Activated naive CD4-positive, alpha-beta T cell treated with anti-CD3 and anti-CD28 coated beads for 36 hours (primary cell): ENCODE data around the gene MT1A. TPM values are rescaled to one million over a fixed set of nuclear protein-coding genes. Genes with fewer than 3 reads are reported as not detected.

ENCODE experiments used
- CTCF ChIA-PET: fragments of 350-600 bp; sonication (Branson Sonifier 250); formaldehyde crosslinking; loops from one replicate; lab custom pipeline; 2021; ENCODE audit warnings: antibody characterized with exemption; lab: Charles Lee
- DNase-seq: peaks from one replicate; pipeline ENCODE4 v3.0.0-alpha.2; 2020
- H3K27ac Mint-ChIP-seq: one replicate; pipeline ENCODE4 v1.8.0; 2021; ENCODE audit warnings: mild to moderate bottlenecking, mixed read lengths
- H3K27me3 Mint-ChIP-seq: one replicate; pipeline ENCODE4 v1.8.0; 2021; ENCODE audit warnings: low read depth, mixed read lengths
- H3K36me3 Mint-ChIP-seq: one replicate; pipeline ENCODE4 v1.8.0; 2021; ENCODE audit warnings: low read depth, mixed read lengths
- H3K4me1 Mint-ChIP-seq: one replicate; pipeline ENCODE4 v1.8.0; 2021; ENCODE audit warnings: low read depth, mixed read lengths
- H3K4me3 Mint-ChIP-seq: one replicate; pipeline ENCODE4 v1.8.0; 2021; ENCODE audit warnings: mild to moderate bottlenecking, moderate library complexity, mixed read lengths
- H3K9me3 Mint-ChIP-seq: one replicate; pipeline ENCODE4 v1.8.0; 2021; ENCODE audit warnings: mixed read lengths
- intact Hi-C: fragments of 100-400 bp; cut with micrococcal nuclease; formaldehyde crosslinking; loops from one replicate; pipeline ENCODE4 v1.15.1; 2023
- total RNA-seq, 2 experiments: library from RNA; stranded (reverse); gene quantifications; one replicate each; pipeline ENCODE4 v1.2.3, GENCODE V29; 2021

MT1A gene
- total RNA-seq, 2 experiments from 2014 or later: not detected

DNA sequence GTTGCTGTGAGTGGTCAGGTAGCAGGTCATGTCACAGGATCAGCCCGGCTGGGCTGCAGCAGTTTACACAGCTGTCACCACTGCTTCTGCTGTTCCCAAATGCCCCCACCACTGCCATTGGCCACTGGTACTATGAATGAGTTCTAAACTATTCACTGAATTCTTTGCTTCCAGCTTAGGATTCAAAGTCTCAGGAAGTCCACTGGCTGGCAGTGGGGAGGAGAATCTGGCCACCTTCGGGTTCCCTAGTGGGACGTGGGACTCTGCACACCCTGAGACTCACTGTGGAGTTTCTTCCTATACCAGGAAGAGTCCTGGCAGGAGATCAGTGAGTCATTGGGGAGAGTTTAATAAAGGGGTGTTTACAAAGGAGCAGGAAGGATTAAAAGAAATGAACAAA, 50.7 kb downstream of the MT1A start:
- Mint-ChIP-seq H3K4me3 (no peak overlapping the region), H3K36me3 (peaks cover 6% of the 10 kb centered on the region), H3K27me3 (no peaks in the 10 kb centered on the region), H3K9me3 (peaks cover 3% of the 10 kb centered on the region), H3K4me1 (peaks cover 2% of the 10 kb centered on the region), H3K27ac (no peak overlapping the region)
- CTCF ChIA-PET: interaction anchor here (0.6 to 1.6 kb wide), 3 partner anchors 12 to 18 kb away, joined by 3 to 6 read pairs (median 4); no protein-coding TSS in a partner anchor
- intact Hi-C loops: no loop called here
- no peak for DNase-seq

Other genes with a start within 250 kb of the MT1A start
- gene AMFR, start 213.1 kb upstream of the MT1A start, total RNA-seq: 10 to 100 TPM; 26.7 to 33.0 TPM
- 100 to 1,000 TPM; 324 to 330 TPM for gene NUDT21, start 187.3 kb upstream of the MT1A start, total RNA-seq
- 10 to 100 TPM; 48.5 to 50.6 TPM for gene OGFOD1, start 187.1 kb upstream of the MT1A start, total RNA-seq
- 10 to 100 TPM; 18.0 to 19.2 TPM for gene BBS2, start 118.6 kb upstream of the MT1A start, total RNA-seq
- gene MT4, start 73.6 kb upstream of the MT1A start, total RNA-seq: not detected
- gene MT3, start 49.1 kb upstream of the MT1A start, total RNA-seq: 1 to 10 TPM in 1 of 2 experiments, under 1 TPM in 1; 0.64 to 1.6 TPM
- gene MT2A, start 30.1 kb upstream of the MT1A start, total RNA-seq: 100 to 1,000 TPM in 1 of 2 experiments, 10 to 100 TPM in 1; 95.7 to 130 TPM
- gene MT1E, start 12.9 kb upstream of the MT1A start, total RNA-seq: 10 to 100 TPM; 12.2 to 12.4 TPM
- not detected for gene MT1M, start 6.0 kb upstream of the MT1A start, total RNA-seq
- gene MT1B, start 13.2 kb downstream of the MT1A start, total RNA-seq: not detected
- gene MT1F, start 19.3 kb downstream of the MT1A start, total RNA-seq: 1 to 10 TPM; 5.4 to 6.4 TPM
- 10 to 100 TPM; 22.4 to 23.8 TPM for gene MT1G, start 29.4 kb downstream of the MT1A start, total RNA-seq
- 1 to 10 TPM; 5.4 to 7.4 TPM for gene MT1H, start 31.1 kb downstream of the MT1A start, total RNA-seq
- gene MT1X, start 43.8 kb downstream of the MT1A start, total RNA-seq: 10 to 100 TPM; 49.9 to 57.9 TPM
- 100 to 1,000 TPM; 161 to 172 TPM for gene NUP93, start 91.5 kb downstream of the MT1A start, total RNA-seq
- gene SLC12A3, start 226.5 kb downstream of the MT1A start, total RNA-seq: not detected